T-cell (primary cell): ENCODE measurements around the gene TMEM109. TPM values are rescaled to one million over a fixed set of nuclear protein-coding genes. Genes with fewer than 3 reads are reported as not detected.

Source experiments
- ATAC-seq, 4 experiments: fragments of 200-7000 bp in 3 of 4; fragments of 150-1000 bp in 1 of 4; cut with Tn5 transposase; replicated peaks in 1 of 4; 1 replicate in 3 of 4; 2 replicates in 1 of 4; pipeline ENCODE4 v1.10.0; 2021; ENCODE audit warnings: moderate library complexity in 3 of 4, mild to moderate bottlenecking in 2 of 4, moderate number of reproducible peaks in 1 of 4
- CTCF ChIA-PET, 2 donors: fragments of 300-600 bp; sonication (Branson Sonifier 250); formaldehyde crosslinking; loops; one replicate each; lab custom pipeline; 2022; ENCODE audit warnings: antibody characterized with exemption in 2 of 2; lab: Charles Lee
- POLR2A ChIA-PET, 2 donors: fragments of 300-600 bp; sonication (Branson Sonifier 250); formaldehyde crosslinking; loops; one replicate each; lab custom pipeline; 2022; ENCODE audit warnings: antibody characterized with exemption in 2 of 2; lab: Charles Lee
- DNase-seq, 35 experiments: peaks; one replicate each; pipeline versions ENCODE4 v3.0.0 to v3.0.0-alpha.2; 2013 to 2023
- H3K27ac ChIP-seq: one replicate; pipeline ENCODE4 v1.5.1; 2013; ENCODE audit warnings: low read length
- H3K27me3 ChIP-seq, 2 experiments: replicated peaks in 1 of 2; 1 replicate in 1 of 2; 2 replicates in 1 of 2; pipeline versions ENCODE4 v1.6.1 to v1.7.0; 2013; ENCODE audit warnings: low read length in 1 of 2, mixed read lengths in 1 of 2; ENCODE audit not compliant: control insufficient read depth in 2 of 2, insufficient read depth in 2 of 2; ENCODE audit errors: extremely low read depth in 1 of 2
- H3K36me3 ChIP-seq, 2 donors: 1 replicate in 1 of 2; 2 replicates in 1 of 2; pipeline versions ENCODE4 v1.6.1 to v1.7.0; 2013; ENCODE audit warnings: low read length in 1 of 2; ENCODE audit not compliant: control insufficient read depth in 2 of 2, insufficient read depth in 1 of 2; ENCODE audit errors: extremely low read depth in 1 of 2
- H3K4me1 ChIP-seq, 2 experiments: 1 replicate in 1 of 2; 2 replicates in 1 of 2; pipeline versions ENCODE4 v1.6.1 to v1.7.0; 2013; ENCODE audit warnings: low read length in 2 of 2, mixed read lengths in 1 of 2; ENCODE audit not compliant: insufficient read depth in 2 of 2, control insufficient read depth in 1 of 2; ENCODE audit errors: extremely low read depth in 1 of 2
- H3K4me3 ChIP-seq, 2 donors: 1 replicate in 1 of 2; 2 replicates in 1 of 2; pipeline versions ENCODE4 v1.5.1 to v1.7.0; 2013; ENCODE audit warnings: mild to moderate bottlenecking in 2 of 2, low read length in 1 of 2, moderate library complexity in 1 of 2; ENCODE audit not compliant: control insufficient read depth in 1 of 2; ENCODE audit errors: extremely low read depth in 1 of 2
- H3K9me3 ChIP-seq: 2 replicates; pipeline ENCODE4 v1.7.0; 2013
- H3K27ac Mint-ChIP-seq, 2 donors: one replicate each; pipeline ENCODE4 v1.8.0; 2020 to 2021; ENCODE audit warnings: mild to moderate bottlenecking in 2 of 2, mixed read lengths in 2 of 2
- H3K27me3 Mint-ChIP-seq, 2 donors: one replicate each; pipeline ENCODE4 v1.8.0; 2021 to 2022; ENCODE audit warnings: mixed read lengths in 2 of 2
- H3K36me3 Mint-ChIP-seq: one replicate; pipeline ENCODE4 v1.8.0; 2021; ENCODE audit warnings: mixed read lengths
- H3K4me1 Mint-ChIP-seq, 3 donors: one replicate each; pipeline ENCODE4 v1.8.0; 2020 to 2022; ENCODE audit warnings: mixed read lengths in 3 of 3, mild to moderate bottlenecking in 1 of 3
- H3K4me3 Mint-ChIP-seq, 3 donors: one replicate each; pipeline ENCODE4 v1.8.0; 2020 to 2022; ENCODE audit warnings: mild to moderate bottlenecking in 3 of 3, mixed read lengths in 3 of 3, moderate library complexity in 3 of 3
- H3K9me3 Mint-ChIP-seq, 3 donors: one replicate each; pipeline ENCODE4 v1.8.0; 2020 to 2022; ENCODE audit warnings: mixed read lengths in 3 of 3
- WGBS: methylation state at CpG from one replicate; pipeline ENCODE4 v1.1.5; 2013; ENCODE audit warnings: missing lambda C conversion rate; ENCODE audit not compliant: insufficient coverage; 5-methylcytosine and 5-hydroxymethylcytosine counted together
- total RNA-seq, 35 experiments: library from RNA in 6 of 35; stranded (reverse) in 6 of 35; fragments of 120-200 nt in 1 of 35; gene quantifications; one replicate each; pipeline versions ENCODE4 v1.2.1 to v1.2.4 and lab custom pipeline; 2013 to 2026

The TMEM109 gene
- total RNA-seq, 5 donors from 2014 or later (not counting 1 experiment from before 2014, with no cell fraction given) = 55.6 to 82.1 (median 71.8) TPM

- Mint-ChIP-seq H3K4me1 (peaks cover 18 to 20% (median 19%) of the 10 kb centered on the region in 3 donors), H3K27ac (no peak overlapping the region), H3K36me3 (peaks cover 69% of the 10 kb centered on the region), H3K4me3 (no peak overlapping the region), H3K9me3 (no peaks in the 10 kb centered on the region), H3K27me3 (no peaks in the 10 kb centered on the region)
- H3K27me3 ChIP-seq = no peaks in the 10 kb centered on the region
- 76% methylated on average over 7 of the region's 12 CpGs for WGBS
- CTCF ChIA-PET = interaction anchor here (0.5 to 2.2 kb wide), 12 partner anchors 8 to 221 kb away, joined by 3 to 16 read pairs (median 4); partner anchors contain the start of gene TMEM109 (in 1 of the 2)
- H3K36me3 ChIP-seq = peaks cover 18 to 97% of the 10 kb centered on the region in 2 donors
- DNase-seq (peak in 6 of 35 experiments; percentile 8 to 73 (median 24)), ATAC-seq (peak; percentile 71 to 74 (median 72))
- POLR2A ChIA-PET = interaction anchor here in 1 of 2 donors (0.6 kb wide), 1 partner anchor 1892 kb away, joined by 3 read pairs; no protein-coding TSS in a partner anchor
- no peaks in the 10 kb centered on the region for H3K9me3 ChIP-seq
- H3K4me1 ChIP-seq = peaks cover 0 to 6% of the 10 kb centered on the region in 2 experiments
- no peak overlapping the region for H3K27ac ChIP-seq
- no peak overlapping the region for H3K4me3 ChIP-seq
These were observed 14.7 kb upstream of the TMEM109 start for GRCh38 chr11:60899046-60899936.

- H3K4me3 Mint-ChIP-seq = no peak overlapping the region
- peaks cover 62% of the 10 kb centered on the region for H3K36me3 Mint-ChIP-seq
- 75% methylated on average over 1 of the region's 4 CpGs for WGBS
- Histone ChIP-seq H3K9me3 (no peaks in the 10 kb centered on the region), H3K27me3 (no peaks in the 10 kb centered on the region), H3K4me1 (peaks cover 1 to 13% of the 10 kb centered on the region in 2 experiments), H3K4me3 (no peak overlapping the region), H3K36me3 (peaks cover 18 to 94% of the 10 kb centered on the region in 2 donors), H3K27ac (no peak overlapping the region)
- H3K4me1 Mint-ChIP-seq = peaks cover 23 to 25% (median 25%) of the 10 kb centered on the region in 3 donors
- ATAC-seq = no peak
- no peak for DNase-seq
- peak overlapping the region in 1 of 2 donors; percentile 66 for H3K27ac Mint-ChIP-seq
- ChIA-PET POLR2A (interaction anchor here in 1 of 2 donors (0.6 kb wide), 1 partner anchor 1891 kb away, joined by 3 read pairs; no protein-coding TSS in a partner anchor), CTCF (interaction anchor here (0.7 to 2.2 kb wide), 11 partner anchors 8 to 220 kb away, joined by 3 to 16 read pairs (median 4); partner anchors contain the start of gene TMEM109 (in 1 of the 2))
- H3K27me3 Mint-ChIP-seq = no peaks in the 10 kb centered on the region
- no peaks in the 10 kb centered on the region for H3K9me3 Mint-ChIP-seq
These were observed 14.0 kb upstream of the TMEM109 start for GRCh38 chr11:60899977-60900376.

DNA sequence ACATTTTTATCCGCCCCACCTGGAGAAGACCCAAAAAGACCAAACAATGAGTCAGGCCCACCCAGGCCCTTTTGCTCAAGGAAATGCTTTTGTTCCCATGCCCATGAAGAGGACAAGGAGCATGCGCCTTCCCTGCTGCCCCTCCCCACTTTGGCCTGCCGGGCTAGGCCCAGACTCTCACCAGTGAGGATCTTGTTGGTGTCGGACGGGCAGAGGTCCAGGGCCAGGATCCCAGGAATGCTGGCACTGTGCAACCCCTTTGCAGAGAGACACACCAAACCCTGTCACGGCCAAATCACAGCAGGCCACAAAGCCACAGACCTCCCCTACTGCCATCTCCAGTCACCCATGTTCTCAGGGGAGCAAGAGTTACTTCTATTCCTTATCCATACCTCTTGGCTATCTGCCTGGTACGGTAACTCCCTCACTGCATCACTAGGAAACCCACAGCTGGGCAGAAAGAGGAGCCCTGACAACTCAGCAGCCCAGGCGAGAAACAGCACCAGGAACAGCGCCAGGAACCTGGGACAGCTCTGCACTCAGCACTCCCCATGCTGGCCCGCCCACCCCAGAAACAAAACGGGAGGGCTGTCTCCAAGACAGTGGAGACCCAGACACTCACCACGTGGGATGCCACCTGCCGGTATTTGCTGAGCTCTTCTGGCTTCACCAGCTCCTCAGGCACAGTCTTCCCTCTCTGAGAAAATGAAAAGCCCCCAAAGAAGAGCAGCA, 13.1 kb upstream of the TMEM109 start:
- H3K4me3 ChIP-seq = no peak overlapping the region
- Mint-ChIP-seq H3K9me3 (no peaks in the 10 kb centered on the region), H3K36me3 (peaks cover 53% of the 10 kb centered on the region), H3K27ac (no peak overlapping the region), H3K4me3 (no peak overlapping the region), H3K27me3 (no peaks in the 10 kb centered on the region), H3K4me1 (peaks cover 32 to 34% (median 32%) of the 10 kb centered on the region in 3 donors)
- H3K9me3 ChIP-seq = no peaks in the 10 kb centered on the region
- ChIA-PET CTCF (interaction anchor here (1.0 to 2.2 kb wide), 7 partner anchors 9 to 69 kb away, joined by 3 to 14 read pairs (median 4); no protein-coding TSS in a partner anchor), POLR2A (no interaction called here)
- DNase-seq (no peak), ATAC-seq (no peak)
- WGBS = 92% methylated on average over 13 of the region's 13 CpGs
- peaks cover 10 to 21% of the 10 kb centered on the region in 2 experiments for H3K4me1 ChIP-seq
- no peak overlapping the region for H3K27ac ChIP-seq
- no peaks in the 10 kb centered on the region for H3K27me3 ChIP-seq
- H3K36me3 ChIP-seq = peaks cover 18 to 87% of the 10 kb centered on the region in 2 donors

DNA sequence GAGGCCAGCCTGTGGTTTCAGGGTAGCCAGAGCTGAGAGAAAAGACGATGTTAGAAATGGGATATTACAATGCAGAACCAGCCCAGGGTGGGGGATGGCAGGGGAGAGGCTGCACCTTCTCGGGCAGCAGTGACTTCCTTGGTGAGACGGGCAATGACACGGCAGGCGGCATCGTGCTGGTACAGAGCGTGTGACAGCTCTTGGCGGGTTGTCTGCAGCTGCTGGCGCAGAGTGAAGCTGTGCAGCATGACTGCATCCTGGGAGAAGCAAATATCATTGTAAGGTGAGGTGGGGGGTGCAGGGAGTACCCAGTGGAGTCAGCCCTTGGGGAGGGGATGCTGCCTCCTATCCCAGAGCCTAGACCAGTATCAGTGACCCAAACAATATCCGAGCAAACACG, 11.3 kb upstream of the TMEM109 start:
- CTCF ChIA-PET = interaction anchor here (0.9 to 1.0 kb wide), 2 partner anchors 9 kb away, joined by 4 to 5 read pairs; no protein-coding TSS in a partner anchor
- Histone ChIP-seq H3K27me3 (no peaks in the 10 kb centered on the region), H3K36me3 (peaks cover 18 to 71% of the 10 kb centered on the region in 2 donors), H3K9me3 (no peaks in the 10 kb centered on the region), H3K4me3 (no peak overlapping the region), H3K4me1 (peaks cover 17 to 29% of the 10 kb centered on the region in 2 experiments), H3K27ac (no peak overlapping the region)
- ATAC-seq (no peak), DNase-seq (no peak)
- Mint-ChIP-seq H3K36me3 (peaks cover 39% of the 10 kb centered on the region), H3K4me1 (peaks cover 41 to 46% (median 45%) of the 10 kb centered on the region in 3 donors), H3K9me3 (no peaks in the 10 kb centered on the region), H3K27ac (no peak overlapping the region), H3K27me3 (no peaks in the 10 kb centered on the region), H3K4me3 (no peak overlapping the region)
- POLR2A ChIA-PET = no interaction called here
- WGBS = 98% methylated on average over 10 of the region's 11 CpGs

- Mint-ChIP-seq H3K27me3 (no peaks in the 10 kb centered on the region), H3K36me3 (peaks cover 22% of the 10 kb centered on the region), H3K4me3 (peak overlapping the region; percentile 82 to 87 (median 86)), H3K4me1 (peaks cover 42 to 49% (median 45%) of the 10 kb centered on the region in 3 donors), H3K27ac (peak overlapping the region; percentile 72 to 76), H3K9me3 (no peaks in the 10 kb centered on the region)
- Histone ChIP-seq H3K4me3 (peak overlapping the region; percentile 72 to 89), H3K4me1 (peaks cover 17 to 25% of the 10 kb centered on the region in 2 experiments), H3K27me3 (no peaks in the 10 kb centered on the region), H3K9me3 (no peaks in the 10 kb centered on the region), H3K27ac (peak overlapping the region; percentile 87), H3K36me3 (peaks cover 15 to 47% of the 10 kb centered on the region in 2 donors)
- DNase-seq (no peak), ATAC-seq (no peak)
- WGBS = 100% methylated on average over 1 of the region's 6 CpGs
- ChIA-PET POLR2A (interaction anchor here in 1 of 2 donors (1.0 kb wide), 1 partner anchor 14 kb away, joined by 4 read pairs; no protein-coding TSS in a partner anchor), CTCF (interaction anchor here in 1 of 2 donors (0.7 to 2.0 kb wide), 3 partner anchors 9 to 11 kb away, joined by 4 to 11 read pairs (median 4); partner anchors contain the start of gene TMEM109)
These were observed 8.9 kb upstream of the TMEM109 start for GRCh38 chr11:60905047-60905446.
